Neural crest cell (in vitro differentiated cells): ENCODE measurements around the gene DOCK10. TPM values are rescaled to one million over a fixed set of nuclear protein-coding genes. Genes with fewer than 3 reads are reported as not detected.
"Not testable (repeated sequence)": the region's sequence is repeated elsewhere in the genome, so short reads cannot be mapped to it uniquely, and the experiment has no call there.

Experiments used
- DNase-seq: peaks from one replicate; pipeline ENCODE4 v3.0.0; 2021; ENCODE audit warnings: low read depth, mixed read lengths, low spot score
- H3K27ac Mint-ChIP-seq: one replicate; pipeline ENCODE4 v1.8.0; 2021; ENCODE audit warnings: mild to moderate bottlenecking, mixed read lengths; ENCODE audit not compliant: unreplicated experiment
- H3K27me3 Mint-ChIP-seq: 2 replicates; pipeline ENCODE4 v1.8.0; 2021; ENCODE audit warnings: low read depth, mild to moderate bottlenecking, mixed read lengths
- H3K36me3 Mint-ChIP-seq: 2 replicates; pipeline ENCODE4 v1.8.0; 2021; ENCODE audit warnings: low read depth, mild to moderate bottlenecking, mixed read lengths
- H3K4me1 Mint-ChIP-seq: 2 replicates; pipeline ENCODE4 v1.8.0; 2021; ENCODE audit warnings: mixed read lengths
- H3K4me3 Mint-ChIP-seq: one replicate; pipeline ENCODE4 v1.8.0; 2021; ENCODE audit warnings: mild to moderate bottlenecking, mixed read lengths
- H3K9me3 Mint-ChIP-seq: 2 replicates; pipeline ENCODE4 v1.8.0; 2021; ENCODE audit warnings: mixed read lengths
- total RNA-seq: library from RNA; stranded (reverse); gene quantifications from 2 replicates; pipeline ENCODE4 v1.2.1, GENCODE V29; 2021
- TF ChIP-seq, protein P1 (sequence below): fragments of 200-600 bp; sonication (generic); conservative IDR thresholded peaks from 2 replicates; pipeline ENCODE4 v1.5.0; 2021; ENCODE audit warnings: antibody characterized with exemption, mild to moderate bottlenecking

Gene DOCK10
- total RNA-seq, 1 donor from 2014 or later = 29.7 TPM

GRCh38 chr2:225064928-225065327 lies 22.7 kb upstream of the DOCK10 start:
- no peak for DNase-seq
- peaks cover 9% of the 10 kb centered on the region for H3K4me1 Mint-ChIP-seq
- no peak overlapping the region for H3K27ac Mint-ChIP-seq
- H3K27me3 Mint-ChIP-seq = no peaks in the 10 kb centered on the region
- no peak overlapping the region for H3K4me3 Mint-ChIP-seq
- TF ChIP-seq, protein P1, sequence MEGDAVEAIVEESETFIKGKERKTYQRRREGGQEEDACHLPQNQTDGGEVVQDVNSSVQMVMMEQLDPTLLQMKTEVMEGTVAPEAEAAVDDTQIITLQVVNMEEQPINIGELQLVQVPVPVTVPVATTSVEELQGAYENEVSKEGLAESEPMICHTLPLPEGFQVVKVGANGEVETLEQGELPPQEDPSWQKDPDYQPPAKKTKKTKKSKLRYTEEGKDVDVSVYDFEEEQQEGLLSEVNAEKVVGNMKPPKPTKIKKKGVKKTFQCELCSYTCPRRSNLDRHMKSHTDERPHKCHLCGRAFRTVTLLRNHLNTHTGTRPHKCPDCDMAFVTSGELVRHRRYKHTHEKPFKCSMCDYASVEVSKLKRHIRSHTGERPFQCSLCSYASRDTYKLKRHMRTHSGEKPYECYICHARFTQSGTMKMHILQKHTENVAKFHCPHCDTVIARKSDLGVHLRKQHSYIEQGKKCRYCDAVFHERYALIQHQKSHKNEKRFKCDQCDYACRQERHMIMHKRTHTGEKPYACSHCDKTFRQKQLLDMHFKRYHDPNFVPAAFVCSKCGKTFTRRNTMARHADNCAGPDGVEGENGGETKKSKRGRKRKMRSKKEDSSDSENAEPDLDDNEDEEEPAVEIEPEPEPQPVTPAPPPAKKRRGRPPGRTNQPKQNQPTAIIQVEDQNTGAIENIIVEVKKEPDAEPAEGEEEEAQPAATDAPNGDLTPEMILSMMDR = no peak
- peaks cover 12% of the 10 kb centered on the region for H3K36me3 Mint-ChIP-seq
- H3K9me3 Mint-ChIP-seq = peaks cover 18% of the 10 kb centered on the region

DNA sequence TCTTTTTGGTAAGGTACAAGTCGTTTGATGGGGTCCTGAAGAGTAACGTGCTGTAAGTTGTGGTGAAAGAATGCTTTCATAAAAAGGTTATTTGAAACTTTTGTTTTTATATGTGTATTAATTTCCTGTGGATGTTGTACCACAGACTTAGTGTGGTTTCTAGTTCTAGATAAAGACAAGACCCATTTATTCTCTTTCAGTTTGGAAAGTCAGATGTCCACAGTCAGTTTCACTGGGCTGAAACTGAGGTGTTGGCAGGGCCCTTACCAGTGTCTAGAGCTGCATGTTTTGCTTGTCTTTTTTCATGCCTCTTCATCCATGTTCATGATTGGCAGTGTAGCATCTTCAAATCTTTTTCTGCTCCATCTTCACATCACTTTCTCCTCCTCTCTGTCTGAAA lies 22.1 kb upstream of the DOCK10 start:
- no peak overlapping the region for H3K4me3 Mint-ChIP-seq
- TF ChIP-seq, protein P1 = no peak
- no peaks in the 10 kb centered on the region for H3K27me3 Mint-ChIP-seq
- peaks cover 6% of the 10 kb centered on the region for H3K4me1 Mint-ChIP-seq
- H3K36me3 Mint-ChIP-seq = peaks cover 12% of the 10 kb centered on the region
- H3K27ac Mint-ChIP-seq = no peak overlapping the region
- H3K9me3 Mint-ChIP-seq = peaks cover 18% of the 10 kb centered on the region
- DNase-seq = no peak

GRCh38 chr2:225056330-225057073 lies 14.2 kb upstream of the DOCK10 start:
- Mint-ChIP-seq H3K4me1 (no peaks in the 10 kb centered on the region), H3K36me3 (no peaks in the 10 kb centered on the region), H3K4me3 (no peak overlapping the region), H3K27ac (no peak overlapping the region), H3K9me3 (peaks cover 2% of the 10 kb centered on the region), H3K27me3 (no peaks in the 10 kb centered on the region)
- TF ChIP-seq, protein P1 = no peak
- no peak for DNase-seq

DNA sequence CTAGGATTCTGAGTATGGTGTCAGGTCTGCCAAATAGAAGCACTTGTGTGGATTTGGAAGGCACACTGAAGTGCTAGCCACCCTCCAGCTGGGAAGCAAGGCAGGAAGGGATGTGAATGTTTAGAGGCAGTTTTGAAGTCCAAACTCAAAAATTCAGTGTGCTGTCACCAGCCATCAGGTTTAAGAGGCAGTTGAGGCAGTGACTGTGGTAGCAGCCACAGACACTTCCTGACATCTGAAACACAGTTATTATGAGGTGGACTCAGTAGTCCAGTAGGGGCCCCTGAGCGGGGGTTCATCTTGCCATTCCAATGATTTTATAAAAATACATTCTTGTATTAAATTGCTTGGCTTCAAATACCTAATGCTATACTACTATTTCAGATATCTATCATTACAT lies 13.4 kb upstream of the DOCK10 start:
- TF ChIP-seq, protein P1 = no peak
- no peak overlapping the region for H3K27ac Mint-ChIP-seq
- no peaks in the 10 kb centered on the region for H3K36me3 Mint-ChIP-seq
- H3K27me3 Mint-ChIP-seq = no peaks in the 10 kb centered on the region
- no peaks in the 10 kb centered on the region for H3K4me1 Mint-ChIP-seq
- peaks cover 2% of the 10 kb centered on the region for H3K9me3 Mint-ChIP-seq
- no peak for DNase-seq
- no peak overlapping the region for H3K4me3 Mint-ChIP-seq

DNA sequence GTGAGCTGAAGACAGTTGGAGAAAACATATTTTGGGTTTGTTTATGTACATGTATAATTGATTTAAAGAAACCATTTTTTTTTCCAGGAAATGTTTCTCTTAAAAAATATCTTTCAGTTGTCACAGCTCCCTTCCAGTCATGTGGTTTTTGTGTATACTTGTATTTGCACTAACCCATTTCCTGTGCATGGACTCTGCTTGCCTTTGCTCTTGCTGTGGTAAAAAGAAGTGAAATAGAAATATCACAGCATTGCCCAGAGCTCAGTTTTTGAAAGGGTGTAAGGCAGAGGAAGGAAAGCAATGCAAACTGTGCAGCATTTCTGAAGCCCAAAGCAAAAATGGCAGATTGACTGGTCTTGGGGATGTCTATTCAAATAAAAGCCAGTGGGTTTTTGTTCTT lies 10.4 kb upstream of the DOCK10 start:
- Mint-ChIP-seq H3K4me1 (no peaks in the 10 kb centered on the region), H3K4me3 (no peak overlapping the region), H3K27ac (no peak overlapping the region), H3K27me3 (peaks cover 2% of the 10 kb centered on the region), H3K36me3 (no peaks in the 10 kb centered on the region), H3K9me3 (peaks cover 2% of the 10 kb centered on the region)
- TF ChIP-seq, protein P1 = no peak
- no peak for DNase-seq

GRCh38 chr2:225047502-225047901 lies 5.2 kb upstream of the DOCK10 start:
- peaks cover 46% of the 10 kb centered on the region for H3K27me3 Mint-ChIP-seq
- H3K4me3 Mint-ChIP-seq, DNase-seq, H3K4me1 Mint-ChIP-seq, H3K9me3 Mint-ChIP-seq, H3K36me3 Mint-ChIP-seq, H3K27ac Mint-ChIP-seq: not testable (repeated sequence)
